Loucy (cell line): ENCODE data around the gene ZNF385B.

Source experiments
- CTCF ChIP-seq: fragments of 200-600 bp; sonication (generic); conservative IDR thresholded peaks from 2 replicates; pipeline ENCODE4 v1.5.1; 2014; ENCODE audit warnings: mild to moderate bottlenecking, antibody characterized with exemption, low read length
- EZH2phosphoT487 ChIP-seq: fragments of 200-600 bp; IDR thresholded peaks from 2 replicates; pipeline ENCODE4 v1.6.1; 2018; ENCODE audit warnings: antibody characterized with exemption, mild to moderate bottlenecking, moderate library complexity, borderline replicate concordance

GRCh38 chr2:179427065-179427464 is 434.3 kb downstream of the ZNF385B start:
- TF ChIP-seq CTCF: no peak
- TF ChIP-seq EZH2phosphoT487: no peak
